HG03139 (cell line): Measurements from ENCODE around the gene TCP11L1.
"Not testable (repeated sequence)": the region's sequence is repeated elsewhere in the genome, so short reads cannot be mapped to it uniquely, and the experiment has no call there.

Source experiments
- ATAC-seq: cut with Tn5 transposase; IDR thresholded peaks from one replicate; pipeline ENCODE4 v1.9.1; 2021; ENCODE audit not compliant: unreplicated experiment

The TCP11L1 gene

DNA sequence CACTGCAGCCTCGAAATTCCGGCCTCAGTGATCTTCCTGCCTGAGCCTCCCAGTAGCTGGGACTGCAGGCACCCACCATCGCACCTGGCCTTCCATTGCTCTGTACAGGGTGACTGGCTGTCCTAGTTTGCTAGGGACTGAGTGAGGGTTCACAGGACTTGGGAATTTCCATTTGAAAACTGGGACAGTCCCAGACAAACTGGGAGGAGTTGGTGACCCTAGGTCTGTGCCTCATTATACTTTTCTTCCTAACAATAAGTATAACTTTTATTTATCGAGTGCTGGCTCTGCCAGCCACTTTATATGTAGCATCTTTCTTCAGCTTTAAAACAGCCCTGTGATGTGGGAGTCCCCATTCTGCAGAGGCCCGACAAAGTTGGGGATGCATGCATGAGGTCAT, 25.5 kb downstream of the TCP11L1 start:
- no peak for ATAC-seq

DNA sequence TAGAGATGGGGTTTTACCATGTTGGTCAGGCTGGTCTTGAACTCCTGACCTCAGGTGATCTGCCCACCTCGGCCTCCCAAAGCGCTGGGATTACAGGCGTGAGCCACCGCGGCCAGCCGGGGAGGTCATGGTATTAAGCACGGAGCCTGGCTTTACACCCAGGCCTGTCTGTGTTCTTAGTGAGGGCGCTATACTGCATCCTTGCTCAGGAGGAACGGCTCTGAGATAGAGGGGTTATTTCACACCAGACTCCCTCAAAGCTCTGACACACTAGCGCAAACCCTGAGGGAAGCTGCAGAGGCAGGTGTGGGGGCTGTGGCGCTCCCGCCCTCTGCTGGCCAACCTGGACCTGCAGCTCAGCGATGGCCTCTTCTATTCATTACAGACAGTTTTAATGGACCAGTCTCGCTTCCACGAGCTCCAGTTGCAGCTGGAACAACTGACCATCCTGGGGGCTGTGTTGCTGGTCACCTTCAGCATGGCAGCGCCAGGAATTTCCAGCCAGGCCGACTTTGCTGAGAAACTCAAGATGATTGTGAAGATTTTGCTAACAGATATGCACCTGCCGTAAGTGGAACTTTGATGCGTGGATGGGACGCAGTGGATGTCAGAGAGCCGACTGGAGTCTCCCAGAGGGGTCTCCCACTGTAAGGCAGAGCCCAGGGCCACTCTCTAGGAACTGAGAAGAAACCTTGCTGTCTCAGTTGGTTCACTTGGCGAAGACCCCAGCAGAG, 26.2 kb downstream of the TCP11L1 start:
- peak; percentile 53 for ATAC-seq

DNA sequence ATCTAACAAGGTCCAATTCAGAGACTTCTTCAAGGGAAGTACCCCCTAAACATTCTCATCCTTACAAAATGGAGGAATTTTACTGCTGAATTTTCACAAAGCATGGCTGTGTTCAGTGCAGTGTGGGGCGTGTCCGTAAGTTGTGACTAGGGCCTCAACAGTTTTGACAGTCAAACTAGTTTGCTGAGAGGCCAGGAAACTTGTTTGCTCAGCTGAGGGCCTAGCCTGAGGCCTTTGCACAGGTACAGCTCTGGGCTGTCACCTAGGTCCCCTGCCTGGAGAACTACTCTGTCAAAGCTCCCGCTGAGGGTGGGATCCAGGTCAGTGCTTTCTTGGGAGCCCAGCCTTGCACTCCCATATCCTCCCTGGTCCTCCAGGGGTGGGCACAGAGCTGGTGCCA, 27.9 kb downstream of the TCP11L1 start:
- no peak for ATAC-seq

DNA sequence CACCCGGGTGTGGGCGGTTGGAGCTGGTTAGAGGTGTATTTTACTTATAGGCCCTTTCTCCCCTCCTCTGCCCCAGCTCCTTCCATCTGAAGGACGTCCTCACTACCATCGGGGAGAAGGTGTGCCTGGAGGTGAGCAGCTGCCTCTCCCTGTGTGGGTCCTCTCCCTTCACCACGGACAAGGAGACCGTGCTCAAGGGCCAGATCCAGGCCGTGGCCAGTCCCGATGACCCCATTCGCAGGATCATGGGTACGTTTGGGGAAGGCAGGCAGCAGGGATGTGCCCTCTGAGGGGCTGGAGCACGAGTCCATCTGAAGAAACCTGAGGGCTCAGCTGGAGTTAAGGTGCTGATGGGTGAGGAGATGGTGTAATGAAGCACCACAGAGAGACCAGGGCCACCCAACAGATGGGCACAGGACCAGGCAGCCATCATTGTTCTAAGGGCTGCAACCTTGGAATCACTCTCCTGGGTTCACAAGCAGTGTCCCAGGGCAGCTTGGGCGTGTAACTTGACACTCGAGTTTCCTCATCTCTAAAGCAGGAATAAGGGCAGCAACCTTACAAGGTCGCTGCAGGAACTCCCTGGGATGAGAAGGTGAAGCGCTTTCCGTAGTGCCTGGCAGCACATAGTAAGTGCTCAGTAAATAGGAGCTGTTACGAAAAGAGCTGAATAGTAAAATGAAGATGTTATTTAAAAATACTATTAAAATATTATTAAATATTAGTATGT, 29.4 kb downstream of the TCP11L1 start:
- ATAC-seq = no peak

GRCh38 chr11:33072465-33072864, 33.1 kb downstream of the TCP11L1 start:
- no peak for ATAC-seq

GRCh38 chr11:33083918-33084317, 44.5 kb downstream of the TCP11L1 start:
- no peak for ATAC-seq

DNA sequence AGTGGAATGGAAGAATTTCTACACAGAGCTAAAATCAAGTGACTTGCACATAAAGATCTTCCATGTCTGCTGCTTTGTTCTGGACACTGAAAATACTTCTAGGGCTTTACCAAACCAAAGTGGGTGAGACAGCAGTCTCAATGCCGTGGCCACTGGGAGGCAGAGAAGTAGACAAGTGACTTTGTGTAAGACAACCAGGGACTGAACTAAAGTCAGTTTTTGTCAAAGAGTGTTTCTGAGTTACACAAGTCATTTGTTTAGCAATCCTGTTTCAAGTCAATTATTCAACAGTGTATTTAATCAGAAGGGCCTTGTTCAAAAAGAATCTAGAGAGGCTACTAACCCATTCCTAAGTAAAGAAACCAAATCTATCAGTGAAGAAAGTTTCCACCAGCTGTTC, 46.6 kb downstream of the TCP11L1 start:
- no peak for ATAC-seq

- ATAC-seq = no peak
Observed at GRCh38 chr11:33089776-33090175, 50.4 kb downstream of the TCP11L1 start.

DNA sequence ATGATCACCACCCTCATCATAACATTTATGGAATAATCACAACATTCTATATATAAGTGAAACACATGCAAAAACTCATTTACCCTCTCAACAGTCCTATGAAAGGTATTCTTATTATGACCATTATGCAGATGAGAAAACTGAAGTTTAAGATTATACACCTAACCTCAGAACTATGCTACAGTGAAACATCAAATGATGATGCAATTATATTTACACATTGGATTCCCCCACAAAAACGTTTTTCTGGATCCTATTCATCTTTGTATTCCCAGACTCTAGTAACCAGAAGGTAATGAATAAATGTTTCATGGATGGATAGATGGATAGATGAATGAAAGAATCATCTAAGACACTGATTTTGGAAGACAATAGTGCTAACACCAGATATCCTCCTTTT, 54.8 kb downstream of the TCP11L1 start:
- ATAC-seq = no peak

DNA sequence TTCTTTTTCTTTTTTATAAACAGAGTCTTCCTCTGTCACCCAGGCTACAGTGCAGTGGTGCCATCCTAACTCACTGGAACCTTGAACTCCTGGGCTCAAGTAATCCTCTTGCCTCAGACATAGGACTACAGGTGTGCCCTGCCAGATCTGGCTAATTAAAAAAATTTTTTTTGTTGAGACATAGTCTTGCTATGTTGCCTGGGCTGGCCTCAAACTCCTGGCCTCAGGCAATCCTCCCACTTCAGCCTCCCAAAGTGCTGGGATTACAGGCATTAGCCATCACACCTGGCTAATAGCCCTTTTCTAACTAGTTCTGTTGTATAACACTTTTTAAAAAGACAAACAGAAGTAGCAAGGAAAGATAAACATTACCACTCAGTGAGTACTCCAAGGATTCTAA, 64.5 kb downstream of the TCP11L1 start:
- no peak for ATAC-seq

- no peak for ATAC-seq
Observed at GRCh38 chr11:33109294-33109895, 70.0 kb downstream of the TCP11L1 start.

DNA sequence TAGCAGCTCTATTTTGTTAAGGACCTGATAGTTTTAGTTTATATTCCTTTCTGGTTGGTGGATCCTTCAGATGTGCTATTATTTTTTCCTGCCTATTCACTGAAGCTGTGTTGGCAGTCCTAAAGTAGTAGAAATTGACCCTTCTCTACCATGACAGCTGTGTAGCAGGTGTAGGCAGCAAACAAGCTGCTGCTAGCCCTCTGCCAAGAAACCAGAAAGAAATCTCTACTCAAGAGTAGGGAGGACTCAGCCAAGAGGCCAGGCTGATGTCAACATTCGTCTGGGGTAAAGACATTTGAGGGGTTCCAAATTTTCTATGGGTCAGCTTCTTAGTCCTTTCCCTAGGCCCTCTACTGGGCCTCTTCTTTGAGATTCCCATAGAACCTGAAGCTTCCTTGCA, 70.7 kb downstream of the TCP11L1 start:
- no peak for ATAC-seq

DNA sequence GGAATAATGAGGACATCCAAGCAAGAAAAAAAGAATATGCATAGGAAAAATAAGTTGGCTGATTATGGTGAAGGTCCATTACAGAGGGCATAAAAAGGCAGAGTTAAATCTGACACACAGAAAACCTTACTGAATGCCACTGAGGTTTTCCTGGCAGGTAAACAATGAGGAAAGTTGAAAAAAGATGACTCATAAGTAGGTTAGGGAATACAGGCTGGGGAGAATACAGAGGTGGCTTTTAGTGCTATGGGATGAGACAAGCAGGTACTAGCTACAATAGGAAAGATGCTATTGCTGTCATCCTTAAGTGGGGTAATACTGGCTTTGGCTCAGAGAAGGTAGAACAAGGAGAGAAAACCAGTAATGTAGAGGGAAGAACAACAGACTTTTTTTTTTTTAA, 77.2 kb downstream of the TCP11L1 start:
- no peak for ATAC-seq

GRCh38 chr11:33122696-33123095, 83.3 kb downstream of the TCP11L1 start:
- not testable (repeated sequence) for ATAC-seq
